KMS-11 (cell line): ENCODE data around the gene HTN3.
A peak's percentile ranks its signal among the peaks of the same experiment; 100 is the strongest.
"Not testable (repeated sequence)": the region's sequence is repeated elsewhere in the genome, so short reads cannot be mapped to it uniquely, and the experiment has no call there.

Experiments
- H2AFZ ChIP-seq: fragments of 200-600 bp; sonication (generic); 2 replicates; pipeline ENCODE4 v1.6.1; 2016; ENCODE audit warnings: antibody characterized with exemption, mixed run types, low read depth
- H3K27ac ChIP-seq: fragments of 200-600 bp; sonication (generic); 2 replicates; pipeline ENCODE4 v1.6.1; 2016; ENCODE audit warnings: mild to moderate bottlenecking, mixed run types
- H3K27me3 ChIP-seq: fragments of 200-600 bp; sonication (generic); 2 replicates; pipeline ENCODE4 v1.6.1; 2017; ENCODE audit warnings: mild to moderate bottlenecking, low read depth, mixed run types, moderate library complexity; ENCODE audit not compliant: insufficient read depth
- H3K36me3 ChIP-seq: fragments of 200-600 bp; sonication (generic); 2 replicates; pipeline ENCODE4 v1.6.1; 2017; ENCODE audit warnings: mild to moderate bottlenecking, mixed run types; ENCODE audit not compliant: insufficient read depth
- H3K4me1 ChIP-seq: fragments of 200-600 bp; sonication (generic); 2 replicates; pipeline ENCODE4 v1.6.1; 2016; ENCODE audit warnings: mild to moderate bottlenecking, low read depth, mixed run types; ENCODE audit not compliant: poor library complexity, severe bottlenecking
- H3K4me2 ChIP-seq: fragments of 200-600 bp; sonication (generic); 2 replicates; pipeline ENCODE4 v1.7.0; 2016; ENCODE audit warnings: mild to moderate bottlenecking, mixed run types
- H3K4me3 ChIP-seq: fragments of 200-600 bp; sonication (generic); IDR thresholded peaks from 2 replicates; pipeline ENCODE4 v1.6.1; 2017; ENCODE audit warnings: low read depth, low read length, mixed read lengths; ENCODE audit not compliant: insufficient read depth
- H3K79me2 ChIP-seq: fragments of 200-600 bp; sonication (generic); 2 replicates; pipeline ENCODE4 v1.6.1; 2016; ENCODE audit warnings: low read depth, mixed run types; ENCODE audit not compliant: insufficient read depth
- H3K9ac ChIP-seq: fragments of 200-600 bp; sonication (generic); 2 replicates; pipeline ENCODE4 v1.6.1; 2016; ENCODE audit warnings: mild to moderate bottlenecking, mixed run types
- H4K20me1 ChIP-seq: fragments of 200-600 bp; sonication (generic); 2 replicates; pipeline ENCODE4 v1.6.1; 2016; ENCODE audit warnings: mild to moderate bottlenecking, mixed run types; ENCODE audit not compliant: insufficient read depth
- TF ChIP-seq, protein P1 (sequence below): fragments of 200-600 bp; sonication (generic); conservative IDR thresholded peaks from 2 replicates; pipeline ENCODE4 v1.6.1; 2017; ENCODE audit warnings: low read depth, mild to moderate bottlenecking, antibody characterized with exemption, low read length, moderate library complexity, mixed read lengths

HTN3 gene

DNA sequence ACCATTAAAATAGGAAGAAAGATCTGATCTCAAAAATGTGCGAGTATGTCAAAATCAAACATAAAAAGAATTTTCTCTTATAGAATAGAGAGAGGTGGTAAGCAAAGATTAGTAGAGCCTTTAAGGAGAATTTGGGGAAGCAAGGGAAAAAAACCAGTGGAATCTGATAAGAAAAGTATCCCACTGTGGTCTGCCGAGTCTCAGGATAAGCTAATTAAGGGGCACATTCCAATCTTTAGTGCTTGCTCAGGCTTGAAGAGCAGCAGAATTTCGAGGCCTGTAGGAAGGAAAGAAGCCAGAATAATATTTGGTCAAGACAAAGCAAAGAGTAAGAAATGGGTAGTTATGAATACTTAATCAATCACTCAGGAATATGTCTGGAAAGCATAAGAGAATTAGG lies 19.5 kb upstream of the HTN3 start:
- H3K9ac ChIP-seq, result no peak overlapping the region
- no peaks in the 10 kb centered on the region for H4K20me1 ChIP-seq
- no peak overlapping the region for H2AFZ ChIP-seq
- no peak overlapping the region for H3K4me3 ChIP-seq
- TF ChIP-seq, protein P1, sequence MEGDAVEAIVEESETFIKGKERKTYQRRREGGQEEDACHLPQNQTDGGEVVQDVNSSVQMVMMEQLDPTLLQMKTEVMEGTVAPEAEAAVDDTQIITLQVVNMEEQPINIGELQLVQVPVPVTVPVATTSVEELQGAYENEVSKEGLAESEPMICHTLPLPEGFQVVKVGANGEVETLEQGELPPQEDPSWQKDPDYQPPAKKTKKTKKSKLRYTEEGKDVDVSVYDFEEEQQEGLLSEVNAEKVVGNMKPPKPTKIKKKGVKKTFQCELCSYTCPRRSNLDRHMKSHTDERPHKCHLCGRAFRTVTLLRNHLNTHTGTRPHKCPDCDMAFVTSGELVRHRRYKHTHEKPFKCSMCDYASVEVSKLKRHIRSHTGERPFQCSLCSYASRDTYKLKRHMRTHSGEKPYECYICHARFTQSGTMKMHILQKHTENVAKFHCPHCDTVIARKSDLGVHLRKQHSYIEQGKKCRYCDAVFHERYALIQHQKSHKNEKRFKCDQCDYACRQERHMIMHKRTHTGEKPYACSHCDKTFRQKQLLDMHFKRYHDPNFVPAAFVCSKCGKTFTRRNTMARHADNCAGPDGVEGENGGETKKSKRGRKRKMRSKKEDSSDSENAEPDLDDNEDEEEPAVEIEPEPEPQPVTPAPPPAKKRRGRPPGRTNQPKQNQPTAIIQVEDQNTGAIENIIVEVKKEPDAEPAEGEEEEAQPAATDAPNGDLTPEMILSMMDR, result no peak
- H3K79me2 ChIP-seq, result no peaks in the 10 kb centered on the region
- no peak overlapping the region for H3K27ac ChIP-seq
- H3K4me1 ChIP-seq, result peaks cover 14% of the 10 kb centered on the region
- H3K4me2 ChIP-seq, result no peak overlapping the region
- no peaks in the 10 kb centered on the region for H3K36me3 ChIP-seq
- H3K27me3 ChIP-seq, result no peaks in the 10 kb centered on the region

DNA sequence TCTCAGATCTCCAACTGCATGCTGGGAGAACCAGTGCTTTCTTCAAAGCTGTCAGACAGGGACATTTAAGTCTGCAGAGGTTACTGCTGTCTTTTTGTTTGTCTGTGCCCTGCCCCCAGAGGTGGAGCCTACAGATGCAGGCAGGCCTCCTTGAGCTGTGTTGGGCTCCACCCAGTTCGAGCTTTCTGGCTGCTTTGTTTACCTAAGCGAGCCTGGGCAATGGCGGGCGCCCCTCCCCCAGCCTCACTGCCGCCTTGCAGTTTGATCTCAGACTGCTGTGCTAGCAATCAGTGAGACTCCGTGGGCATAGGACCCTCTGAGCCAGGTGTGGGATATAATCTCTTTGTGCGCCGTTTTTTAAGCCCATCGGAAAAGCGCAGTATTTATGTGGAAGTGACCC lies 9.3 kb upstream of the HTN3 start:
- H3K9ac ChIP-seq, result peak overlapping the region; percentile 63
- H3K4me2 ChIP-seq, result peak overlapping the region; percentile 55; the same call in 1 of the 2 replicates
- H3K4me3 ChIP-seq, H3K36me3 ChIP-seq, H3K27me3 ChIP-seq, H4K20me1 ChIP-seq, H3K79me2 ChIP-seq: not testable (repeated sequence)
- H2AFZ ChIP-seq, result peak overlapping the region; percentile 68
- H3K4me1 ChIP-seq, result peaks cover 14% of the 10 kb centered on the region
- H3K27ac ChIP-seq, result peak overlapping the region; percentile 67

DNA sequence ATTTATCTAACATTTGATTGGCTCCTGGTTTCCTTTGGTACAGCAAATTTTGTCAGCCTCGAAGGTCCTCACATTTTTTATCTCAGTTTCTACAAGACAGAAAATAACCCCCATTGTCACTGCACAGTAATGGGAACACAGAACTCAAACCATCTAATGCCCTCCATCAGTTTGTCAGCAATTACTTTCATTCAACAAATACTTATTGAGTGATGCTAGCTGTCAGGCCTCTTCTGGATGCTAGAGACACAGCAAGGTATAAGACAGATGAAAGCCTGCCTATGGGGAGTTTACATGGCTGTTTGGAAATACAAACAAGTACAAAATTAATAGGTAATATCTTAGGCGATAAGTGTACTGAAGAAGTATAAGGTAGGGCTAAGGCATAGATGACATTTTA lies 5.0 kb upstream of the HTN3 start:
- TF ChIP-seq, protein P1, result no peak
- H3K36me3 ChIP-seq, result no peaks in the 10 kb centered on the region
- H4K20me1 ChIP-seq, result no peaks in the 10 kb centered on the region

DNA sequence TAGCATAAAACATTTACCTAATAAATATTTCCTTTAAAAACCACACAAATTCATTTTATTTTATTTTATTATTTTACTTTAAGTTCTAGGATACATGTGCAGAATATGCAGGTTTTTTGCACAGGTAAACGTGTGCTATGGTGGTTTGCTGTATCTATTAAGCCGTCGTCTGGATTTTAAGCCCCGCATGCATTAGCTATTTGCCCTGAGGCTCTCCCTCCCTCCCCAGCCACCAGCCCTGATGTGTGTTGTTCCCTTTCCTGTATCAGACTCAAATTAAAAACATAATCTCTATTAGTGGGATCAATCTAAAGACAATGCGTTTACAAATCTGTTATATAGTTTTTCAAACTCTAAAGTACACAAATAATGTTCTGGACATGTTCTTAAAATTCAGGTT lies 1.2 kb upstream of the HTN3 start:
- Histone ChIP-seq H4K20me1 (no peaks in the 10 kb centered on the region), H2AFZ (no peak overlapping the region), H3K27ac (no peak overlapping the region), H3K4me2 (no peak overlapping the region), H3K27me3 (no peaks in the 10 kb centered on the region), H3K36me3 (no peaks in the 10 kb centered on the region), H3K4me1 (no peaks in the 10 kb centered on the region), H3K9ac (no peak overlapping the region), H3K4me3 (no peak overlapping the region), H3K79me2 (no peaks in the 10 kb centered on the region)
- TF ChIP-seq, protein P1, result no peak

More for the DNA sequence above, 5.0 kb upstream of the HTN3 start:
- H3K27ac ChIP-seq, result no peak overlapping the region
- H3K4me2 ChIP-seq, result no peak overlapping the region
- H3K4me3 ChIP-seq, result no peak overlapping the region
- no peak overlapping the region for H2AFZ ChIP-seq
- no peaks in the 10 kb centered on the region for H3K27me3 ChIP-seq
- H3K79me2 ChIP-seq, result no peaks in the 10 kb centered on the region
- peaks cover 14% of the 10 kb centered on the region for H3K4me1 ChIP-seq
- no peak overlapping the region for H3K9ac ChIP-seq

DNA sequence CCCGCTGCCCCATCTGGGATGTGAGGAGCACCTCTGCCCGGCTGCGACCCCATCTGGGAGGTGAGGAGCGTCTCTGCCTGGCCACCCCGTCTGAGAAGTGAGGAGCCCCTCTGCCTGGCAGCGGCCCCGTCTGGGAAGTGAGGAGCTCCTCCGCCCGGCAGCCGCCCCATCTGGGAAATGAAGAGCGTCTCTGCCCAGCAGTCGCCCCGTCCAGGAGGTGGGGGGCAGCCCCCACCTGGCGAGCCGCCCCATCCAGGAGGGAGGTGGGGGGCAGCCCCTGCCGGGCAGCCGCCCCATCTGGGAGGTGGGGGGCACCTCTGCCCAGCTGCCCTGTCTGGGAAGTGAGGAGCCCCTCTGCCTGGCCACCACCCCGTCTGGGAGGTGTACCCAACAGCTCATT lies 9.3 kb downstream of the HTN3 start:
- H3K4me3 ChIP-seq, H3K4me2 ChIP-seq, H3K9ac ChIP-seq, H3K4me1 ChIP-seq, H3K27me3 ChIP-seq, H3K36me3 ChIP-seq, H3K27ac ChIP-seq, H3K79me2 ChIP-seq, H4K20me1 ChIP-seq, H2AFZ ChIP-seq: not testable (repeated sequence)

DNA sequence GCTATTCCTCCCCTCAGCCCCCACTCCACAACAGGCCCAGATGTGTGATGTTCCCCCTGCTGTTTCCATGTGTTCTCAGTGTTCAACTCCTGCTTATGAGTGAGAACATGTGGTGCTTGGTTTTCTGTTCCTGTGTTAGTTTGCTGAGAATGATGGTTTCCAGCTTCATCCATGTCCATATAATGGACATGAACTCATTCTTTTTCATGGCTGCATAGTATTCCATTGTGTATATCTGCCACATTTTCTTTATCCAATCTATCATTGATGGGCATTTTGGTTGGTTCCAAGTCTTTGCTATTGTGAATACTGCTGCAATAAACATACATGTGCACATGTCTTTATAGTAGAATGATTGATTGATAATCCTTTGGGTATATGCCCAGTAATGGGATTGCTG lies 11.7 kb downstream of the HTN3 start:
- H3K27ac ChIP-seq, H3K27me3 ChIP-seq: not testable (repeated sequence)

More for the DNA sequence above, 11.7 kb downstream of the HTN3 start:
- not testable (repeated sequence) for H3K4me3 ChIP-seq, H3K4me1 ChIP-seq, H3K79me2 ChIP-seq, H3K9ac ChIP-seq, H2AFZ ChIP-seq, H3K36me3 ChIP-seq, H4K20me1 ChIP-seq, H3K4me2 ChIP-seq
